HG02870 (cell line): Measurements from ENCODE around the gene ADRA2B.
A peak's percentile ranks its signal among the peaks of the same experiment; 100 is the strongest.

ENCODE experiments used
- ATAC-seq: cut with Tn5 transposase; IDR thresholded peaks from one replicate; pipeline ENCODE4 v1.9.1; 2021; ENCODE audit warnings: mild to moderate bottlenecking, moderate library complexity; ENCODE audit not compliant: unreplicated experiment

ADRA2B gene

GRCh38 chr2:96138179-96139145 lies 22.1 kb upstream of the ADRA2B start, which contains the start of gene ASTL:
ASTL (minus strand) TSS chr2:96138502; CDS start chr2:96138436, 66 bp downstream.
- peak; percentile 34 for ATAC-seq

- ATAC-seq: no peak
Observed at GRCh38 chr2:96137321-96138178, 21.2 kb upstream of the ADRA2B start.

GRCh38 chr2:96136129-96136720 lies 19.9 kb upstream of the ADRA2B start:
- ATAC-seq: no peak

GRCh38 chr2:96135621-96136020 lies 19.2 kb upstream of the ADRA2B start:
- no peak for ATAC-seq

- ATAC-seq: no peak
Observed at GRCh38 chr2:96135171-96135570, 18.8 kb upstream of the ADRA2B start.

- ATAC-seq: no peak
Observed at GRCh38 chr2:96134421-96134820, 18.1 kb upstream of the ADRA2B start.

GRCh38 chr2:96131813-96132745 lies 15.7 kb upstream of the ADRA2B start:
- ATAC-seq: no peak

- no peak for ATAC-seq
Observed at GRCh38 chr2:96131152-96131812, 14.9 kb upstream of the ADRA2B start.

DNA sequence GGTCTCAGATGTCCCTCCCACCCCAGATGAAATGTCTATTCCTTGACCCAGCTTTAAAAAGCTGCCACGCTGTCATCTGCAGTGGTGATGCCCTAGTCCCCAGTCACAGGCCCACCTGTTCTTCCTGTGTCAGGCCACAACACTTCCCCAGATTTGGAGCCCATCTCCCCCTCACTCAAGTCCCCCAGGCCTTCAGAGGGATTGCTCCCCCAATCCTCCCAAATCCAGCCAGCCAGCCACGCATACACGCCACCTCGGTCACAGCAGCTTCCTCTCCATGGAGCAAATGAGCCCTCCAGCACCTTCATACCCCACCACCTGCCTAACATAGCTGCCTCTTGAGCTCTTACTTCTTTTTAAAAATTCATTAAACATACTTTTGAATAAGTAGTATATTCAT lies 14.1 kb upstream of the ADRA2B start:
- ATAC-seq: no peak

- ATAC-seq: no peak
Observed at GRCh38 chr2:96129528-96130120, 13.3 kb upstream of the ADRA2B start.

- ATAC-seq: no peak
Observed at GRCh38 chr2:96128456-96128855, 12.1 kb upstream of the ADRA2B start.

- no peak for ATAC-seq
Observed at GRCh38 chr2:96124406-96125265, 8.3 kb upstream of the ADRA2B start.

DNA sequence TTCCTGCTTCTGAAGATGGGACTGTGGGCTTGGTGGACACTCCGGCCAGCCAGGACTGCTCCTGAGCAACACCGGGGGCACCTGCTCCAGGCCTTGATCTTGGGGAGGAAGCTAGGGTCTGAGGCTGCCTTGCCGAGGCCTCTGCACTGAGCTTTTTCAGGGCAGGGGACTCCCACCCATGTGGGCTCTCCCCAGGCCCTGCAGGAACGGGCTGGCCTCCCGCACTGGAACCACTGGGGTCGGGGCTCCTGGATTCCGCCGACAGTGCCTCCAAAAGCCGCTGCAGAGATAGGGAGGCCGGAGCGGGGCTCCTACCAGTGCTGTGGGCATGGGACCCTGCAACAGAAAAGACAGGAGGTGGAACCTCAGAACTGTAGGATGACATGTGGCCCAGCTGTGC lies 7.6 kb upstream of the ADRA2B start:
- ATAC-seq: no peak

GRCh38 chr2:96123290-96123689 lies 6.9 kb upstream of the ADRA2B start:
- ATAC-seq: no peak

DNA sequence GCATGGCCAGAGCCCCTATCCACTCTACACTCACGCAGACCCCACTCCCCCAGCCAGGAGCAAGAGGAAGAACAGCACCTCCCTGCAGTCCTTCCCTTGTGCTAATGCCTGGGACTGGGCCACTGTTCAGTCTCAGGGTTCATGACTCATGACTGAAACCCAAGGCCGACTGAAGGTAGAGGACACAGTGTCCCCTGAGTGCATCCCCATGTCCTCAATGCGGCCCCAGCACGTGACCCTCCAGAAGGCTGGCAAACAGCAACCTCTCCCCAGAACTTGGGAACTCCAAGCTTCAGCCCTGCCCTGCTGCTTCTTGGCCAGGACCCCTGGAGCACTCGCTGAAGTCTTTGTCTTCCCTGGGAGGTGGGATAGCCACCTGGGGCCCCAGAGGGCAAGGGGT lies 6.0 kb upstream of the ADRA2B start:
- ATAC-seq: no peak

DNA sequence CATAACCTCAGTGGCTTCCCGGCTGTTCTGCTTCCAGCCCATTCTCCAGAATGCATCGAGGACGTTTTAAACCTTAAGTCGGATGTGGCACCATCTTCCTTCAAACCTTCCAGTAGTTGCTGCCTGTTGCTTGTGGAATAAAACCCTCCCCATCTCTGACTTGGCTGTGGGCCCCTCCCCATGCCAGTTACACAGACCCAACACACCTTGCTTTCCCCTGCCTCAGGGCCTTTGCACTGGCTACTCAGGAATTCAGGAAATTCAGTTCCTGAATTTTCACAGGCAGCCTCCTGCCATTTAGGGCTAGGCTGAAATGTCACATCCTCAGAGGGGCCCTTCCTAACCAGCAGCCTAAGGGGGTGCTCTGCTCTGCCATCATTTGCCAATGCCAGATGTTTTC lies 5.0 kb upstream of the ADRA2B start:
- no peak for ATAC-seq

DNA sequence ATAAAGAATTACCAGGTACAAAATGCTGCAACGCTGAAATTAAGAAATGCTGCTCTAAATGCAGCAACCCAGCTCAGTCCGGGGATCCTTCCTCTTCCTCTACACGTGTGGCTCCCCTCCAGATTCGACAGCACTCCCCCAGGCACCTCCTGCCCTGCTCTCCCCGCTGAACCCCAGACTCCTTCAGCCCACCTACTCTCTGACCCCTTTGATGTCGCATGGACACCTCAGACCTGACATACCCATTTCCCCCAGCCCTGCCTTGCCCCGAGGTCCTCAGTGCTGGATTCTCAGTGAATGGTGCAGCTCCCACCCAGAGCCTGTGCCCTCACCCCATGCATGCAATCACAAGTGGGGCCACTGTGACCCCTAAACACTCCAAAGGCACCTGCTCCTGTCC lies 4.6 kb upstream of the ADRA2B start:
- no peak for ATAC-seq

GRCh38 chr2:96120091-96120720 lies 3.8 kb upstream of the ADRA2B start:
- ATAC-seq: no peak
